Measurements from ENCODE around the gene CLNS1A.

GRCh38 chr11:77658213-77659013 is 20.8 kb upstream of the CLNS1A start:
- TF ChIP-seq CTCF (IDR thresholded peaks at IDR 0.05) (no peak), POLR2A (IDR thresholded peaks at IDR 0.05) (no peak)
